ENCODE measurements around the gene PML.

DNA sequence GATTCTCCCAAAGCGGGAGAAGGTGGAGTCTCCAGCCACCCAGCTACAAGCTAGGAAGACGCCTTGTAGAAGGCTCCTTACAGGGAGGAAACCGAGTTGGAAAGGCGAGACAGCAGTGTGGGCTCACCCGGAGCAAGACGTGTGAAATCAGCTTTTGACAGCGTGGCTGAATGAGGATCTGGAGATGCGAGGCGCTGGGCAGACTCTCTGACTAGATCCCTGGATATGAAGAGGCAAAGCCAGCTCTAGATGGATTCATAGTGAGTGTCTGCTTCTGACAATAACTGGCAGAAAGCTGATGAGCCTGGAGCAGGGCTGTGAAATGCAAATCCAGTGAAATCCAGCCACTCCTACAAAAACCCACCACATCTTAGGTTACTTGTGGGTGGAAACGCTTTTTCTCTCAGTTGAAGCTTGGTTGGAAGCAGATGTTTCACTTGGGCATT is 46.8 kb downstream of the PML start:
- TF ChIP-seq CTCF (IDR thresholded peaks at IDR 0.05) = no peak
- TF ChIP-seq EP300 (IDR thresholded peaks at IDR 0.05) = no peak
- TF ChIP-seq POLR2A (IDR thresholded peaks at IDR 0.05) = no peak
- TF ChIP-seq POLR2AphosphoS5 (IDR thresholded peaks at IDR 0.05) = no peak

Measured in stomach (tissue), 4 donors.